Mesenchymal stem cell (in vitro differentiated cells and primary cell): ENCODE data around the gene CFAP99.

Experiments
- DNase-seq: peaks from one replicate; pipeline ENCODE4 v3.0.0-alpha.2; 2013
- H2AFZ ChIP-seq: one replicate; pipeline ENCODE4 v1.6.1; 2013; ENCODE audit warnings: low read depth, mild to moderate bottlenecking, control low read depth, inconsistent platforms, low read length, moderate library complexity
- H2AK5ac ChIP-seq: 2 replicates; pipeline ENCODE4 v1.6.1; 2013; ENCODE audit warnings: low read length, moderate library complexity, mild to moderate bottlenecking, inconsistent platforms; ENCODE audit not compliant: severe bottlenecking
- H2BK120ac ChIP-seq: one replicate; pipeline ENCODE4 v1.6.1; 2013; ENCODE audit warnings: low read depth, mild to moderate bottlenecking, inconsistent platforms, low read length, moderate library complexity
- H2BK12ac ChIP-seq, 2 experiments: one replicate each; pipeline ENCODE4 v1.6.1; 2013; ENCODE audit warnings: inconsistent platforms in 2 of 2, low read length in 2 of 2, mild to moderate bottlenecking in 2 of 2, moderate library complexity in 2 of 2, control low read depth in 1 of 2
- H2BK15ac ChIP-seq: one replicate; pipeline ENCODE4 v1.6.1; 2013; ENCODE audit warnings: mild to moderate bottlenecking, low read depth, inconsistent platforms; ENCODE audit not compliant: poor library complexity, severe bottlenecking
- H2BK5ac ChIP-seq: 2 replicates; pipeline ENCODE4 v1.6.1; 2013; ENCODE audit warnings: low read depth, mild to moderate bottlenecking, low read length, control low read depth, inconsistent platforms; ENCODE audit not compliant: poor library complexity, severe bottlenecking
- H3K14ac ChIP-seq, 2 experiments: one replicate each; pipeline ENCODE4 v1.6.1; 2013; ENCODE audit warnings: inconsistent platforms in 2 of 2, low read length in 2 of 2, control low read depth in 1 of 2, mild to moderate bottlenecking in 1 of 2, moderate library complexity in 1 of 2
- H3K18ac ChIP-seq, 2 experiments: one replicate each; pipeline ENCODE4 v1.6.1; 2013; ENCODE audit warnings: inconsistent platforms in 2 of 2, low read length in 2 of 2, control low read depth in 1 of 2, low read depth in 1 of 2, mild to moderate bottlenecking in 1 of 2
- H3K23ac ChIP-seq, 2 experiments: one replicate each; pipeline ENCODE4 v1.6.1; 2013; ENCODE audit warnings: inconsistent platforms in 2 of 2, low read length in 2 of 2, mild to moderate bottlenecking in 2 of 2, moderate library complexity in 2 of 2, control low read depth in 1 of 2
- H3K27ac ChIP-seq: 2 replicates; pipeline ENCODE4 v1.5.1; 2013; ENCODE audit warnings: mild to moderate bottlenecking, moderate library complexity, low read length, control low read depth, inconsistent platforms; ENCODE audit not compliant: poor library complexity, severe bottlenecking
- H3K27me3 ChIP-seq, 2 experiments: 2 replicates each; pipeline versions ENCODE4 v1.6.1 to v1.7.0; 2013; ENCODE audit warnings: low read length in 2 of 2, mild to moderate bottlenecking in 2 of 2, moderate library complexity in 2 of 2, control low read depth in 1 of 2, inconsistent platforms in 1 of 2; ENCODE audit not compliant: control insufficient read depth in 1 of 2, insufficient read depth in 1 of 2
- H3K36me3 ChIP-seq, 2 experiments: 2 replicates each; pipeline versions ENCODE4 v1.6.1 to v1.7.0; 2013; ENCODE audit warnings: low read length in 2 of 2, control low read depth in 1 of 2, inconsistent platforms in 1 of 2, low read depth in 1 of 2, mild to moderate bottlenecking in 1 of 2; ENCODE audit not compliant: insufficient read depth in 2 of 2, control insufficient read depth in 1 of 2
- H3K4ac ChIP-seq, 2 experiments: one replicate each; pipeline ENCODE4 v1.6.1; 2013; ENCODE audit warnings: inconsistent platforms in 2 of 2, low read length in 2 of 2, mild to moderate bottlenecking in 2 of 2, moderate library complexity in 2 of 2, control low read depth in 1 of 2, low read depth in 1 of 2
- H3K4me1 ChIP-seq: 2 replicates; pipeline ENCODE4 v1.6.1; 2013; ENCODE audit warnings: low read depth, low read length, control low read depth; ENCODE audit not compliant: control insufficient read depth, insufficient read depth
- H3K4me2 ChIP-seq: 2 replicates; pipeline ENCODE4 v1.6.1; 2013; ENCODE audit warnings: low read length, mild to moderate bottlenecking, inconsistent platforms; ENCODE audit not compliant: poor library complexity, severe bottlenecking
- H3K4me3 ChIP-seq, 2 experiments: 2 replicates each; pipeline versions ENCODE4 v1.5.1 to v1.7.0; 2013; ENCODE audit warnings: low read length in 2 of 2, mild to moderate bottlenecking in 2 of 2, control low read depth in 1 of 2, low read depth in 1 of 2; ENCODE audit not compliant: insufficient read depth in 1 of 2
- H3K79me1 ChIP-seq: replicated peaks from 2 replicates; pipeline ENCODE4 v1.6.1; 2013; ENCODE audit warnings: mild to moderate bottlenecking, control low read depth, low read length, inconsistent platforms; ENCODE audit not compliant: poor library complexity, severe bottlenecking
- H3K9ac ChIP-seq: 2 replicates; pipeline ENCODE4 v1.7.0; 2013; ENCODE audit warnings: mild to moderate bottlenecking, low read length, moderate library complexity
- H3K9me3 ChIP-seq: 2 replicates; pipeline ENCODE4 v1.7.0; 2013; ENCODE audit warnings: mild to moderate bottlenecking, low read length; ENCODE audit not compliant: control insufficient read depth
- H4K8ac ChIP-seq: one replicate; pipeline ENCODE4 v1.6.1; 2013; ENCODE audit warnings: inconsistent platforms, mild to moderate bottlenecking, low read length, moderate library complexity
- H4K91ac ChIP-seq: one replicate; pipeline ENCODE4 v1.6.1; 2013; ENCODE audit warnings: mild to moderate bottlenecking, low read length, inconsistent platforms
- WGBS: methylation state at CpG from one replicate; pipeline ENCODE4 v1.1.7; 2013; ENCODE audit warnings: mixed read lengths; 5-methylcytosine and 5-hydroxymethylcytosine counted together

The CFAP99 gene

GRCh38 chr4:2432004-2432403, 13.2 kb downstream of the CFAP99 start:
- Histone ChIP-seq H4K8ac (no peak overlapping the region), H2BK5ac (no peak overlapping the region), H3K4ac (no peak overlapping the region), H3K9me3 (no peaks in the 10 kb centered on the region), H3K9ac (no peak overlapping the region), H4K91ac (no peak overlapping the region), H3K14ac (no peak overlapping the region), H3K36me3 (peaks cover 0 to 3% of the 10 kb centered on the region in 2 experiments), H3K4me3 (no peak overlapping the region), H3K23ac (no peak overlapping the region), H3K79me1 (no peaks in the 10 kb centered on the region), H3K27me3 (peaks cover 0 to 30% of the 10 kb centered on the region in 2 experiments), H3K27ac (no peak overlapping the region), H2BK15ac (no peak overlapping the region), H3K18ac (no peak overlapping the region), H2AK5ac (no peak overlapping the region), H2BK12ac (no peak overlapping the region), H3K4me2 (no peak overlapping the region), H2BK120ac (no peak overlapping the region), H3K4me1 (peaks cover 20% of the 10 kb centered on the region), H2AFZ (no peak overlapping the region)
- no peak for DNase-seq

- H2AK5ac ChIP-seq: no peak overlapping the region
Observed at GRCh38 chr4:2432991-2433530, 14.3 kb downstream of the CFAP99 start.

GRCh38 chr4:2433609-2434350, 15.0 kb downstream of the CFAP99 start:
- no peak overlapping the region for H3K4me3 ChIP-seq
- no peak overlapping the region for H3K18ac ChIP-seq
- no peak overlapping the region for H3K27ac ChIP-seq
- H3K23ac ChIP-seq: no peak overlapping the region
- H3K27me3 ChIP-seq: peaks cover 0 to 23% of the 10 kb centered on the region in 2 experiments
- H2AK5ac ChIP-seq: no peak overlapping the region
- no peak overlapping the region for H4K91ac ChIP-seq
- H3K36me3 ChIP-seq: no peaks in the 10 kb centered on the region
- H3K14ac ChIP-seq: peak overlapping the region in 1 of 2 experiments; percentile 30
- H2BK120ac ChIP-seq: no peak overlapping the region
- H3K4ac ChIP-seq: no peak overlapping the region
- no peak overlapping the region for H2AFZ ChIP-seq
- DNase-seq: no peak
- 86% methylated on average over 29 of the region's 29 CpGs for WGBS
- H3K4me1 ChIP-seq: peaks cover 22% of the 10 kb centered on the region
- H3K79me1 ChIP-seq: no peaks in the 10 kb centered on the region
- H3K9me3 ChIP-seq: no peaks in the 10 kb centered on the region
- H3K9ac ChIP-seq: no peak overlapping the region
- H4K8ac ChIP-seq: no peak overlapping the region
- H2BK12ac ChIP-seq: no peak overlapping the region
- H2BK5ac ChIP-seq: no peak overlapping the region
- H3K4me2 ChIP-seq: no peak overlapping the region
- H2BK15ac ChIP-seq: no peak overlapping the region

More at GRCh38 chr4:2432991-2433530, 14.3 kb downstream of the CFAP99 start:
- WGBS: 69% methylated on average over 19 of the region's 20 CpGs
- peaks cover 20% of the 10 kb centered on the region for H3K4me1 ChIP-seq
- H4K8ac ChIP-seq: no peak overlapping the region
- H2BK5ac ChIP-seq: no peak overlapping the region
- H3K36me3 ChIP-seq: no peaks in the 10 kb centered on the region
- no peak overlapping the region for H3K4ac ChIP-seq
- H3K27me3 ChIP-seq: peaks cover 0 to 28% of the 10 kb centered on the region in 2 experiments
- H3K27ac ChIP-seq: no peak overlapping the region
- no peak overlapping the region for H3K4me2 ChIP-seq
- H3K23ac ChIP-seq: no peak overlapping the region
- DNase-seq: peak; percentile 66
- no peak overlapping the region for H3K14ac ChIP-seq
- H3K18ac ChIP-seq: no peak overlapping the region
- H2AFZ ChIP-seq: no peak overlapping the region
- H2BK15ac ChIP-seq: no peak overlapping the region
- H4K91ac ChIP-seq: no peak overlapping the region
- H3K79me1 ChIP-seq: no peaks in the 10 kb centered on the region
- H2BK12ac ChIP-seq: no peak overlapping the region
- no peak overlapping the region for H3K9ac ChIP-seq
- no peak overlapping the region for H3K4me3 ChIP-seq
- no peaks in the 10 kb centered on the region for H3K9me3 ChIP-seq
- no peak overlapping the region for H2BK120ac ChIP-seq

- no peak overlapping the region for H3K9ac ChIP-seq
- H3K23ac ChIP-seq: no peak overlapping the region
- H3K27ac ChIP-seq: no peak overlapping the region
- no peak overlapping the region for H3K4ac ChIP-seq
- no peak overlapping the region for H2BK15ac ChIP-seq
- H3K79me1 ChIP-seq: no peaks in the 10 kb centered on the region
- DNase-seq: no peak
- no peak overlapping the region for H4K91ac ChIP-seq
- no peak overlapping the region for H2BK120ac ChIP-seq
- no peak overlapping the region for H4K8ac ChIP-seq
- H3K18ac ChIP-seq: no peak overlapping the region
- H3K4me1 ChIP-seq: peaks cover 25% of the 10 kb centered on the region
- no peak overlapping the region for H3K4me3 ChIP-seq
- H3K9me3 ChIP-seq: no peaks in the 10 kb centered on the region
- H3K27me3 ChIP-seq: peaks cover 0 to 23% of the 10 kb centered on the region in 2 experiments
- H2AK5ac ChIP-seq: no peak overlapping the region
- H3K14ac ChIP-seq: no peak overlapping the region
- H3K4me2 ChIP-seq: no peak overlapping the region
- no peaks in the 10 kb centered on the region for H3K36me3 ChIP-seq
- H2BK5ac ChIP-seq: no peak overlapping the region
- 68% methylated on average over 9 of the region's 9 CpGs for WGBS
- H2BK12ac ChIP-seq: no peak overlapping the region
- H2AFZ ChIP-seq: no peak overlapping the region
Observed at GRCh38 chr4:2434420-2434819, 15.7 kb downstream of the CFAP99 start.
